Activated T-helper 2 cell treated with anti-CD3 and anti-CD28 coated beads, Interferon-gamma antibody, Interleukin-2, Interleukin-4, amounts not matched to agents 10 μg/mL and 5 μg/mL and 100 μg/mL, durations not matched to agents 14 hours and 24 hours and 36 hours (primary cell): ENCODE measurements around the gene MRPL52. TPM values are rescaled to one million over a fixed set of nuclear protein-coding genes. Genes with fewer than 3 reads are reported as not detected.

ENCODE experiments used
- DNase-seq: peaks from one replicate; pipeline ENCODE4 v3.0.0; 2021; ENCODE audit warnings: low spot score
- H3K27ac Mint-ChIP-seq: one replicate; pipeline ENCODE4 v1.8.0; 2021; ENCODE audit warnings: mixed read lengths
- H3K27me3 Mint-ChIP-seq: one replicate; pipeline ENCODE4 v1.8.0; 2021; ENCODE audit warnings: low read depth, mixed read lengths
- H3K36me3 Mint-ChIP-seq: one replicate; pipeline ENCODE4 v1.8.0; 2021; ENCODE audit warnings: low read depth, mixed read lengths
- H3K4me1 Mint-ChIP-seq: one replicate; pipeline ENCODE4 v1.8.0; 2021; ENCODE audit warnings: low read depth, mixed read lengths
- H3K4me3 Mint-ChIP-seq: one replicate; pipeline ENCODE4 v1.8.0; 2021; ENCODE audit warnings: low read depth, mild to moderate bottlenecking, moderate library complexity, mixed read lengths
- H3K9me3 Mint-ChIP-seq: one replicate; pipeline ENCODE4 v1.8.0; 2021; ENCODE audit warnings: mixed read lengths
- intact Hi-C: fragments of 100-400 bp; cut with micrococcal nuclease; formaldehyde crosslinking; loops from one replicate; pipeline ENCODE4 v1.15.1; 2023
- total RNA-seq: library from RNA; stranded (reverse); gene quantifications from 2 replicates; pipeline ENCODE4 v1.2.3, GENCODE V29; 2022

MRPL52 gene
- total RNA-seq, 1 donor from 2014 or later, result 175 TPM

- peaks cover 49% of the 10 kb centered on the region for H3K36me3 Mint-ChIP-seq
- H3K27me3 Mint-ChIP-seq, result peaks cover 21% of the 10 kb centered on the region
- intact Hi-C loops, result no loop called here
- no peak for DNase-seq
- peaks cover 8% of the 10 kb centered on the region for H3K4me1 Mint-ChIP-seq
- no peaks in the 10 kb centered on the region for H3K9me3 Mint-ChIP-seq
- peak within 1 kb of the TSS; percentile 60 for H3K4me3 Mint-ChIP-seq
- H3K27ac Mint-ChIP-seq, result peak within 1 kb of the TSS; percentile 0
Observed at GRCh38 chr14:22836301-22837113, 6.8 kb downstream of the MRPL52 start, which contains the start of gene MMP14. Gene MMP14 (plus strand): TSS chr14:22836585. CDS start chr14:22836818, 233 bp downstream.

- no peak overlapping the region for H3K27ac Mint-ChIP-seq
- H3K4me3 Mint-ChIP-seq, result peak overlapping the region; percentile 60
- peaks cover 3% of the 10 kb centered on the region for H3K4me1 Mint-ChIP-seq
- no peak for DNase-seq
- H3K9me3 Mint-ChIP-seq, result no peaks in the 10 kb centered on the region
- peaks cover 43% of the 10 kb centered on the region for H3K36me3 Mint-ChIP-seq
- H3K27me3 Mint-ChIP-seq, result peaks cover 21% of the 10 kb centered on the region
- intact Hi-C loops, result no loop called here
Observed at GRCh38 chr14:22837114-22837749, 7.5 kb downstream of the MRPL52 start.

GRCh38 chr14:22837750-22838538 lies 8.3 kb downstream of the MRPL52 start:
- Mint-ChIP-seq H3K9me3 (no peaks in the 10 kb centered on the region), H3K27me3 (peaks cover 21% of the 10 kb centered on the region), H3K4me3 (no peak overlapping the region), H3K36me3 (peaks cover 39% of the 10 kb centered on the region), H3K4me1 (peaks cover 3% of the 10 kb centered on the region), H3K27ac (no peak overlapping the region)
- intact Hi-C loops, result no loop called here
- DNase-seq, result no peak

- Mint-ChIP-seq H3K9me3 (no peaks in the 10 kb centered on the region), H3K27ac (no peak overlapping the region), H3K36me3 (peaks cover 35% of the 10 kb centered on the region), H3K4me1 (peaks cover 3% of the 10 kb centered on the region), H3K4me3 (no peak overlapping the region), H3K27me3 (peaks cover 21% of the 10 kb centered on the region)
- intact Hi-C loops, result no loop called here
- no peak for DNase-seq
Observed at GRCh38 chr14:22838631-22839041, 8.9 kb downstream of the MRPL52 start.

- Mint-ChIP-seq H3K4me1 (peaks cover 3% of the 10 kb centered on the region), H3K36me3 (peaks cover 29% of the 10 kb centered on the region), H3K4me3 (no peak overlapping the region), H3K27me3 (peaks cover 21% of the 10 kb centered on the region), H3K9me3 (no peaks in the 10 kb centered on the region), H3K27ac (no peak overlapping the region)
- no peak for DNase-seq
- intact Hi-C loops, result no loop called here
Observed at GRCh38 chr14:22839159-22839779, 9.6 kb downstream of the MRPL52 start.

GRCh38 chr14:22841311-22841710 lies 11.6 kb downstream of the MRPL52 start:
- no peak for DNase-seq
- Mint-ChIP-seq H3K4me1 (peaks cover 3% of the 10 kb centered on the region), H3K27ac (no peak overlapping the region), H3K9me3 (no peaks in the 10 kb centered on the region), H3K36me3 (peaks cover 11% of the 10 kb centered on the region), H3K27me3 (peaks cover 18% of the 10 kb centered on the region), H3K4me3 (no peak overlapping the region)
- intact Hi-C loops, result no loop called here

GRCh38 chr14:22841769-22842168 lies 12.1 kb downstream of the MRPL52 start:
- intact Hi-C loops, result no loop called here
- DNase-seq, result no peak
- Mint-ChIP-seq H3K36me3 (peaks cover 9% of the 10 kb centered on the region), H3K9me3 (no peaks in the 10 kb centered on the region), H3K27me3 (peaks cover 19% of the 10 kb centered on the region), H3K4me3 (no peak overlapping the region), H3K4me1 (peaks cover 3% of the 10 kb centered on the region), H3K27ac (no peak overlapping the region)

GRCh38 chr14:22842211-22843122 lies 12.8 kb downstream of the MRPL52 start:
- peaks cover 15% of the 10 kb centered on the region for H3K27me3 Mint-ChIP-seq
- no peaks in the 10 kb centered on the region for H3K9me3 Mint-ChIP-seq
- no peaks in the 10 kb centered on the region for H3K4me1 Mint-ChIP-seq
- intact Hi-C loops, result no loop called here
- peaks cover 5% of the 10 kb centered on the region for H3K36me3 Mint-ChIP-seq
- DNase-seq, result no peak
- H3K4me3 Mint-ChIP-seq, result no peak overlapping the region
- no peak overlapping the region for H3K27ac Mint-ChIP-seq

- no peak overlapping the region for H3K4me3 Mint-ChIP-seq
- DNase-seq, result no peak
- H3K4me1 Mint-ChIP-seq, result no peaks in the 10 kb centered on the region
- H3K27ac Mint-ChIP-seq, result no peak overlapping the region
- peaks cover 12% of the 10 kb centered on the region for H3K27me3 Mint-ChIP-seq
- intact Hi-C loops, result no loop called here
- no peaks in the 10 kb centered on the region for H3K9me3 Mint-ChIP-seq
- peaks cover 2% of the 10 kb centered on the region for H3K36me3 Mint-ChIP-seq
Observed at GRCh38 chr14:22843123-22843925, 13.6 kb downstream of the MRPL52 start.

GRCh38 chr14:22844221-22845102 lies 14.8 kb downstream of the MRPL52 start:
- DNase-seq, result no peak
- no peaks in the 10 kb centered on the region for H3K4me1 Mint-ChIP-seq
- no peaks in the 10 kb centered on the region for H3K36me3 Mint-ChIP-seq
- peaks cover 8% of the 10 kb centered on the region for H3K27me3 Mint-ChIP-seq
- no peaks in the 10 kb centered on the region for H3K9me3 Mint-ChIP-seq
- intact Hi-C loops, result no loop called here
- no peak overlapping the region for H3K4me3 Mint-ChIP-seq
- H3K27ac Mint-ChIP-seq, result no peak overlapping the region

- Mint-ChIP-seq H3K27ac (no peak overlapping the region), H3K4me1 (no peaks in the 10 kb centered on the region), H3K36me3 (no peaks in the 10 kb centered on the region), H3K4me3 (no peak overlapping the region), H3K27me3 (peaks cover 8% of the 10 kb centered on the region), H3K9me3 (no peaks in the 10 kb centered on the region)
- DNase-seq, result no peak
- intact Hi-C loops, result no loop called here
Observed at GRCh38 chr14:22845103-22845394, 15.4 kb downstream of the MRPL52 start.
